MM.1S (cell line): Measurements from ENCODE around the gene LAG3.

Experiments
- DNase-seq: peaks from one replicate; pipeline ENCODE4 v3.0.0-alpha.2; 2015
- H2AFZ ChIP-seq: fragments of 300-600 bp; sonication (generic); 2 replicates; pipeline ENCODE4 v1.6.0; 2016; ENCODE audit warnings: antibody characterized with exemption, low read length
- H3F3A ChIP-seq: fragments of 300-600 bp; sonication (generic); 2 replicates; pipeline ENCODE4 v1.6.1; 2016; ENCODE audit warnings: mild to moderate bottlenecking, antibody characterized with exemption, low read length, moderate library complexity, mixed read lengths; ENCODE audit not compliant: insufficient read depth
- H3K27ac ChIP-seq: fragments of 300-600 bp; sonication (generic); 2 replicates; pipeline ENCODE4 v1.5.1; 2016; ENCODE audit warnings: mild to moderate bottlenecking, low read length
- H3K27me3 ChIP-seq: fragments of 300-600 bp; sonication (generic); replicated peaks from 2 replicates; pipeline ENCODE4 v1.6.0; 2016; ENCODE audit warnings: low read length; ENCODE audit not compliant: insufficient read depth
- H3K36me3 ChIP-seq: fragments of 300-600 bp; sonication (generic); replicated peaks from 2 replicates; pipeline ENCODE4 v1.6.1; 2016; ENCODE audit warnings: mild to moderate bottlenecking, low read length, mixed read lengths; ENCODE audit not compliant: insufficient read depth
- H3K4me1 ChIP-seq: fragments of 300-600 bp; sonication (generic); 2 replicates; pipeline ENCODE4 v1.6.1; 2016; ENCODE audit warnings: low read length, mixed read lengths
- H3K4me2 ChIP-seq: fragments of 300-600 bp; sonication (generic); 2 replicates; pipeline ENCODE4 v1.6.0; 2016; ENCODE audit warnings: low read depth, low read length
- H3K4me3 ChIP-seq: fragments of 300-600 bp; sonication (generic); 2 replicates; pipeline ENCODE4 v1.5.1; 2016; ENCODE audit warnings: low read length, mixed read lengths
- H3K79me2 ChIP-seq: fragments of 300-600 bp; sonication (generic); 2 replicates; pipeline ENCODE4 v1.6.1; 2016; ENCODE audit warnings: mixed run types, low read length, mixed read lengths
- H3K9ac ChIP-seq: fragments of 300-600 bp; sonication (generic); 2 replicates; pipeline ENCODE4 v1.6.1; 2016; ENCODE audit warnings: low read length, mixed read lengths
- H3K9me2 ChIP-seq: fragments of 300-600 bp; sonication (generic); replicated peaks from 2 replicates; pipeline ENCODE4 v1.6.1; 2016; ENCODE audit warnings: mild to moderate bottlenecking, low read length, mixed read lengths; ENCODE audit not compliant: insufficient read depth
- H3K9me3 ChIP-seq: fragments of 300-600 bp; sonication (generic); replicated peaks from 2 replicates; pipeline ENCODE4 v1.6.1; 2016; ENCODE audit warnings: mild to moderate bottlenecking, low read length, mixed read lengths; ENCODE audit not compliant: insufficient read depth
- H4K20me1 ChIP-seq: fragments of 300-600 bp; sonication (generic); 2 replicates; pipeline ENCODE4 v1.6.1; 2016; ENCODE audit warnings: mild to moderate bottlenecking, low read length, moderate library complexity, mixed read lengths; ENCODE audit not compliant: insufficient read depth
- CTCF ChIP-seq: fragments of 300-600 bp; sonication (generic); IDR thresholded peaks from 2 replicates; pipeline ENCODE4 v1.5.1; 2016; ENCODE audit warnings: antibody characterized with exemption, low read length, mixed read lengths
- EZH2 ChIP-seq: fragments of 300-600 bp; sonication (generic); optimal IDR thresholded peaks from 2 replicates; pipeline ENCODE3; 2017; ENCODE audit warnings: low read depth, mild to moderate bottlenecking, antibody characterized with exemption, low read length, mixed read lengths
- EZH2phosphoT487 ChIP-seq: fragments of 300-600 bp; sonication (generic); IDR thresholded peaks from 2 replicates; pipeline ENCODE4 v1.6.1; 2018; ENCODE audit warnings: antibody characterized with exemption, low read length

LAG3 gene

GRCh38 chr12:6775185-6776174, 3.2 kb downstream of the LAG3 start:
- no peak for DNase-seq
- no peaks in the 10 kb centered on the region for H3K36me3 ChIP-seq
- H3K9ac ChIP-seq = no peak overlapping the region
- no peaks in the 10 kb centered on the region for H3K9me2 ChIP-seq
- H4K20me1 ChIP-seq = no peaks in the 10 kb centered on the region
- peaks cover 11% of the 10 kb centered on the region; the same call in 1 of the 2 replicates for H3K27me3 ChIP-seq
- TF ChIP-seq EZH2phosphoT487 (no peak), EZH2 (no peak), CTCF (no peak)
- H2AFZ ChIP-seq = no peak overlapping the region
- no peaks in the 10 kb centered on the region for H3K79me2 ChIP-seq
- H3F3A ChIP-seq = 0 out of 2 replicates have a peak, but pooled peaks cover 5% of the 10 kb centered on the region
- peak overlapping the region; percentile 39 for H3K4me2 ChIP-seq
- no peaks in the 10 kb centered on the region for H3K9me3 ChIP-seq
- H3K4me3 ChIP-seq = no peak overlapping the region
- peaks cover 13% of the 10 kb centered on the region for H3K4me1 ChIP-seq
- no peak overlapping the region for H3K27ac ChIP-seq

- TF ChIP-seq CTCF (no peak), EZH2 (no peak), EZH2phosphoT487 (no peak)
These were observed 5.1 kb downstream of the LAG3 start for GRCh38 chr12:6777386-6777785.

GRCh38 chr12:6778217-6778573, 5.9 kb downstream of the LAG3 start:
- Histone ChIP-seq H3K4me2 (peak overlapping the region; percentile 97), H3F3A (peaks cover under 1% of the 10 kb centered on the region; the same call in 1 of the 2 replicates), H3K9me3 (no peaks in the 10 kb centered on the region), H3K9me2 (no peaks in the 10 kb centered on the region), H3K36me3 (no peaks in the 10 kb centered on the region), H3K4me1 (peaks cover 23% of the 10 kb centered on the region), H3K27me3 (0 out of 2 replicates have a peak, but pooled peaks cover 11% of the 10 kb centered on the region), H3K4me3 (peak overlapping the region; percentile 64), H3K9ac (peak overlapping the region; percentile 30; the same call in 1 of the 2 replicates), H3K79me2 (no peaks in the 10 kb centered on the region), H2AFZ (peak overlapping the region; percentile 91), H3K27ac (no peak overlapping the region), H4K20me1 (no peaks in the 10 kb centered on the region)
- no peak for DNase-seq
- no peak for TF ChIP-seq EZH2phosphoT487
- no peak for TF ChIP-seq EZH2
- TF ChIP-seq CTCF = no peak

More at GRCh38 chr12:6777386-6777785, 5.1 kb downstream of the LAG3 start:
- Histone ChIP-seq H2AFZ (no peak overlapping the region), H3K4me1 (peaks cover 15% of the 10 kb centered on the region), H3K4me3 (no peak overlapping the region), H3K27ac (no peak overlapping the region), H3K9me3 (no peaks in the 10 kb centered on the region), H3K79me2 (no peaks in the 10 kb centered on the region), H3K4me2 (no peak overlapping the region), H3K27me3 (peaks cover 11% of the 10 kb centered on the region; the same call in 1 of the 2 replicates), H3K36me3 (no peaks in the 10 kb centered on the region), H3K9ac (no peak overlapping the region), H4K20me1 (no peaks in the 10 kb centered on the region), H3F3A (no peaks in the 10 kb centered on the region), H3K9me2 (no peaks in the 10 kb centered on the region)
- no peak for DNase-seq
